ENCODE data around the gene ANKMY2. TPM values are rescaled to one million over a fixed set of nuclear protein-coding genes. Genes with fewer than 3 reads are reported as not detected.

Gene ANKMY2
- total RNA-seq, 2 donors from 2014 or later = 37.7 to 73.4 TPM

DNA sequence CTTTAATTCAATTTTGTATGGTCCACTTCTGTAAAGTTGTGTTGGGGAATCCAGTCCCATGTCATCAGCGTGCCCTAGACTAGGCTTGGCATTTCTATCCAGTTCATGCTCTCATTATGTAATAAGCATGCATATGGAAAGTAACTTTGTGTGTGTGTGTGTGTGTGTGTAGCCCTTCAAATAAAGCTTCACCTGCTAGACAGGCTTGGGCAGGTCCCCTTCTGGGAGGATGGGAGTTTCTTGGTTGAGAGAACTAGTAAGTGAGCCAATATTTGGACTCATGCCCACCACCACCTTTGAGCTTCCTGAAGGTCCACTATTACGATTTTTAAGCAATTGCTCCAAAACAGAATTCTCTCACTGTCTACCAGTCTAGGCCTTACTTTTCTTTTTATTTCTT is 7.3 kb upstream of the ANKMY2 start:
- no peak for DNase-seq
- H3K4me1 Mint-ChIP-seq = peaks cover 30% of the 10 kb centered on the region
- H3K27ac ChIP-seq (ENCODE audit: low read depth, low read length) = no peak overlapping the region
- peaks cover 17% of the 10 kb centered on the region for H3K4me1 ChIP-seq (ENCODE audit: control insufficient read depth, insufficient read depth, low read length)
- no peaks in the 10 kb centered on the region for H3K36me3 ChIP-seq (ENCODE audit: control insufficient read depth, insufficient read depth, low read length)
- H3K27ac Mint-ChIP-seq = no peak overlapping the region
- H3K9me3 Mint-ChIP-seq = no peaks in the 10 kb centered on the region
- H3K9ac ChIP-seq (ENCODE audit: extremely low read depth, low read length, poor library complexity, severe bottlenecking) = no peak overlapping the region
- TF ChIP-seq, protein P1, sequence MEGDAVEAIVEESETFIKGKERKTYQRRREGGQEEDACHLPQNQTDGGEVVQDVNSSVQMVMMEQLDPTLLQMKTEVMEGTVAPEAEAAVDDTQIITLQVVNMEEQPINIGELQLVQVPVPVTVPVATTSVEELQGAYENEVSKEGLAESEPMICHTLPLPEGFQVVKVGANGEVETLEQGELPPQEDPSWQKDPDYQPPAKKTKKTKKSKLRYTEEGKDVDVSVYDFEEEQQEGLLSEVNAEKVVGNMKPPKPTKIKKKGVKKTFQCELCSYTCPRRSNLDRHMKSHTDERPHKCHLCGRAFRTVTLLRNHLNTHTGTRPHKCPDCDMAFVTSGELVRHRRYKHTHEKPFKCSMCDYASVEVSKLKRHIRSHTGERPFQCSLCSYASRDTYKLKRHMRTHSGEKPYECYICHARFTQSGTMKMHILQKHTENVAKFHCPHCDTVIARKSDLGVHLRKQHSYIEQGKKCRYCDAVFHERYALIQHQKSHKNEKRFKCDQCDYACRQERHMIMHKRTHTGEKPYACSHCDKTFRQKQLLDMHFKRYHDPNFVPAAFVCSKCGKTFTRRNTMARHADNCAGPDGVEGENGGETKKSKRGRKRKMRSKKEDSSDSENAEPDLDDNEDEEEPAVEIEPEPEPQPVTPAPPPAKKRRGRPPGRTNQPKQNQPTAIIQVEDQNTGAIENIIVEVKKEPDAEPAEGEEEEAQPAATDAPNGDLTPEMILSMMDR (conservative IDR thresholded peaks at IDR 0.05) = no peak
- no peaks in the 10 kb centered on the region for H3K27me3 Mint-ChIP-seq (ENCODE audit: insufficient read depth)
- H3K36me3 Mint-ChIP-seq (ENCODE audit: low read depth) = no peaks in the 10 kb centered on the region
- H3K4me3 ChIP-seq (ENCODE audit: low read length) = no peak overlapping the region
- no peaks in the 10 kb centered on the region for H3K9me3 ChIP-seq (ENCODE audit: control insufficient read depth, low read length)
- 93 to 100% methylated on average over 1 to 2 of the region's 2 CpGs for WGBS, 2 experiments (ENCODE audit: insufficient coverage in 1 of 2, insufficient read length in 1 of 2)
- no peak overlapping the region for H3K4me3 Mint-ChIP-seq
- H3K27me3 ChIP-seq (ENCODE audit: control insufficient read depth, insufficient read depth, low read length, poor library complexity, severe bottlenecking) = no peaks in the 10 kb centered on the region

DNA sequence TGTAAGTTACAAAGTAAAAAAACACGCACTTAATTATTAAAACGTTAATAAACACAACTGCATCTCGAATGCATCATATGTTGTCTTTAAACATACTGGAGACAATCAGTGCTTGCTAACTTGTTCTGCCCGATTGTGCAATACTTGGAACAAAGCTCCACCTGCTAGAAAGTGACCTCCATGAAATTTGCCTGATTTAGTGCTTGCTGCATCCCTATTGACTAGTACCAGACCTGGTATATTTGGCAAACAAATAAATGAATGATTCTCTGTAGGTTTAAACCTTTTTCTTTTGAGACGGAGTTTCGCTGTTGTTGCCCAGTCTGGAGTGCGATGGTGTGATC is 6.7 kb upstream of the ANKMY2 start:
- 93 to 96% methylated on average over 7 of the region's 7 CpGs for WGBS, 2 experiments (ENCODE audit: insufficient coverage in 1 of 2, insufficient read length in 1 of 2)
- TF ChIP-seq, protein P1 (conservative IDR thresholded peaks at IDR 0.05) = no peak
- H3K27me3 Mint-ChIP-seq (ENCODE audit: insufficient read depth) = no peaks in the 10 kb centered on the region
- no peak overlapping the region for H3K27ac Mint-ChIP-seq
- H3K4me1 ChIP-seq (ENCODE audit: control insufficient read depth, insufficient read depth, low read length) = peaks cover 11% of the 10 kb centered on the region
- no peaks in the 10 kb centered on the region for H3K27me3 ChIP-seq (ENCODE audit: control insufficient read depth, insufficient read depth, low read length, poor library complexity, severe bottlenecking)
- no peak overlapping the region for H3K4me3 ChIP-seq (ENCODE audit: low read length)
- no peaks in the 10 kb centered on the region for H3K36me3 Mint-ChIP-seq (ENCODE audit: low read depth)
- no peaks in the 10 kb centered on the region for H3K9me3 Mint-ChIP-seq
- H3K27ac ChIP-seq (ENCODE audit: low read depth, low read length) = no peak overlapping the region
- H3K9me3 ChIP-seq (ENCODE audit: control insufficient read depth, low read length) = no peaks in the 10 kb centered on the region
- H3K36me3 ChIP-seq (ENCODE audit: control insufficient read depth, insufficient read depth, low read length) = no peaks in the 10 kb centered on the region
- DNase-seq = no peak
- H3K4me1 Mint-ChIP-seq = peaks cover 30% of the 10 kb centered on the region
- no peak overlapping the region for H3K9ac ChIP-seq (ENCODE audit: extremely low read depth, low read length, poor library complexity, severe bottlenecking)
- H3K4me3 Mint-ChIP-seq = no peak overlapping the region

DNA sequence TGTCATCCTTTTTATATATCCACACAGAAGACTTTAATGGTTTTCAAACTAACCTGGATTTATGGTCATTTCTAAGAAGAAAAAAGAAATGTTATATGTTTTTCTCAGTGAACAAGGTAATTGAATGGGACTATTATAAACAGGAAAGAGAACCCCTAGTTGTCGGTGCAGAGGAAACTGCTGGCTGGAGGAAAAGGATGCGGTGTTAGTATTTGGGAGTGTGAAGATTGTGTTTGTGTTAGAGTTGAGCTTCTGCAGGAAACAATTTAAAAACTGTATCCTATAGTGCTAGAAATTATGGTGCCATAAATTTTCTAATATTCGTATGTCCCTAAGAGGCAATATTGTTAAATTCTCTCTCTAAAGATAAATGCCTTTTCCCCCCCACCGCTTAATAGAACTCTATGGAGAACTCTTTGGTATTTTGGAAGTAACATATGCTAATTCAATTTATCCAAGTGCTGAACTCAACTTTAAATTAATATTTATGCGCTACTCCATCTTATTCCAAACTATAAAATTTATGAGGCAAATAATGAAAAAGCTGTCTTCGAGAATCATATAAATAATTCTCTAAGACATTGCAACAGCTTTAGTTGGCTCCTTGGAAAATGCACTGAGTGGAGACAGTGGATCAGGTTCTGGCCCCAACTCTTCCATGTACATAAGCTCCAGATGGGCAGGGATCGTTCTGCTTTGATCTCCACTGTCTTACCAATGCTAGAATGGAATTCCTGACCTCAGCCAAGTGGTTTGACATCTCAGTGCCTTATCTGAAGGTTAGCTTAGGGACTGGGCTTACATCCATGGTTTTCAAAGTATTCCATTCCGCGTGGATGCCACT is 6.1 kb upstream of the ANKMY2 start:
- Histone ChIP-seq H3K9me3 (ENCODE audit: control insufficient read depth, low read length) (no peaks in the 10 kb centered on the region), H3K27me3 (ENCODE audit: control insufficient read depth, insufficient read depth, low read length, poor library complexity, severe bottlenecking) (no peaks in the 10 kb centered on the region), H3K9ac (ENCODE audit: extremely low read depth, low read length, poor library complexity, severe bottlenecking) (no peak overlapping the region), H3K27ac (ENCODE audit: low read depth, low read length) (no peak overlapping the region), H3K4me3 (ENCODE audit: low read length) (no peak overlapping the region), H3K4me1 (ENCODE audit: control insufficient read depth, insufficient read depth, low read length) (peaks cover 11% of the 10 kb centered on the region), H3K36me3 (ENCODE audit: control insufficient read depth, insufficient read depth, low read length) (no peaks in the 10 kb centered on the region)
- 89 to 96% methylated on average over 5 to 9 of the region's 9 CpGs for WGBS, 2 experiments (ENCODE audit: insufficient coverage in 1 of 2, insufficient read length in 1 of 2)
- Mint-ChIP-seq H3K27me3 (ENCODE audit: insufficient read depth) (no peaks in the 10 kb centered on the region), H3K4me3 (no peak overlapping the region), H3K36me3 (ENCODE audit: low read depth) (no peaks in the 10 kb centered on the region), H3K4me1 (peaks cover 35% of the 10 kb centered on the region), H3K27ac (no peak overlapping the region), H3K9me3 (no peaks in the 10 kb centered on the region)
- DNase-seq = no peak
- TF ChIP-seq, protein P1 (conservative IDR thresholded peaks at IDR 0.05) = no peak

Data from endodermal cell (in vitro differentiated cells).